Naive thymus-derived CD8-positive, alpha-beta T cell (primary cell): ENCODE measurements around the gene FHL1. TPM values are rescaled to one million over a fixed set of nuclear protein-coding genes. Genes with fewer than 3 reads are reported as not detected.
"Not testable (repeated sequence)": the region's sequence is repeated elsewhere in the genome, so short reads cannot be mapped to it uniquely, and the experiment has no call there.

Source experiments
- ATAC-seq, 2 donors: fragments of 150-1000 bp; cut with Tn5 transposase in 1 of 2; sonication (Bioruptor Pico), chemical (Tn5 transposase) in 1 of 2; 1 replicate in 1 of 2; 2 replicates in 1 of 2; pipeline ENCODE4 v1.10.0; 2021; ENCODE audit warnings: mild to moderate bottlenecking in 2 of 2, moderate library complexity in 2 of 2
- POLR2A ChIA-PET: fragments of 350-600 bp; sonication (Branson Sonifier 250); formaldehyde crosslinking; loops from one replicate; lab custom pipeline; 2021; ENCODE audit warnings: antibody characterized with exemption; lab: Charles Lee
- DNase-seq, 10 donors: peaks; one replicate each; pipeline versions ENCODE4 v3.0.0 to v3.0.0-alpha.2; 2020 to 2022
- H3K27ac Mint-ChIP-seq, 10 donors: one replicate each; pipeline ENCODE4 v1.8.0; 2020 to 2022; ENCODE audit warnings: mild to moderate bottlenecking in 10 of 10, mixed read lengths in 10 of 10, moderate library complexity in 4 of 10, inconsistent platforms in 1 of 10
- H3K27me3 Mint-ChIP-seq, 5 donors: one replicate each; pipeline ENCODE4 v1.8.0; 2021 to 2022; ENCODE audit warnings: mixed read lengths in 5 of 5
- H3K36me3 Mint-ChIP-seq, 3 donors: one replicate each; pipeline ENCODE4 v1.8.0; 2020 to 2022; ENCODE audit warnings: mixed read lengths in 3 of 3, mild to moderate bottlenecking in 2 of 3, inconsistent platforms in 1 of 3
- H3K4me1 Mint-ChIP-seq, 4 donors: one replicate each; pipeline ENCODE4 v1.8.0; 2021 to 2022; ENCODE audit warnings: mixed read lengths in 4 of 4
- H3K4me3 Mint-ChIP-seq, 10 donors: one replicate each; pipeline ENCODE4 v1.8.0; 2020 to 2022; ENCODE audit warnings: mild to moderate bottlenecking in 10 of 10, mixed read lengths in 10 of 10, moderate library complexity in 6 of 10, inconsistent platforms in 1 of 10
- H3K9me3 Mint-ChIP-seq, 9 donors: one replicate each; pipeline ENCODE4 v1.8.0; 2020 to 2022; ENCODE audit warnings: mixed read lengths in 9 of 9, mild to moderate bottlenecking in 3 of 9, inconsistent platforms in 1 of 9, moderate library complexity in 1 of 9
- polyA plus RNA-seq, 3 donors: library from polyadenylated mRNA; unstranded; fragments of 300-500 nt; fragmentation: Illumina TruSeq; gene quantifications; one replicate each; pipeline ENCODE4 v1.2.3, GENCODE V29; 2021
- total RNA-seq, 8 experiments: library from RNA in 2 of 8; stranded (reverse) in 2 of 8; gene quantifications; one replicate each; pipeline ENCODE4 v1.2.3 and lab custom pipeline; 2021 to 2026

The FHL1 gene
- total and polyA plus RNA-seq, 5 experiments from 2014 or later = 10.8 to 16.6 (median 14.9) TPM

DNA sequence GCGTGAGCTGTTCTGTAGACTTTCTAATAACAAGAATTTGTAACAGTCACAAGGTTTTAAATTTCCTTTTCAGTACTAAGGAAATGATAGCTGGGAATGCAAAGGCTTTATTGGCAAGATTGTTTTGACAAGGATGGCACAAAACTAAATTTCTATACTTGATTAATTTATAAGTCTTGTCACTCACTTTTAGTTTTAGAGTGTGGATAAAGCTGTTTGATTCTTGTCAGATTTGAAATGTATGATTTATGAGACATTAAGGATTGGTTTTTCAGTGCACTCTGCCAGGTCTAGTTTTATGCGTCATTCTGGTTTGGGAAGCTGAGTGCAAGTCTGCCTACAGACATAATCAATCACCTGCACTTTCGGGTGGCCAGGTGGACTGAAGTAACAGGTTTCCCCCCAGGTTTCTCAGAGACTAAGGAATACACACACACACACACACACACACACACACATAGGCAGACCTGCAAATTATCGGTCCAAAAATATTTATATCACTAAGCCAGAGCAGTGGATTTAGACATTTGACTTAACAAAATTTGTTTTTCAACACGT is 9.3 kb downstream of the FHL1 start:
- H3K36me3 Mint-ChIP-seq = no peaks in the 10 kb centered on the region
- peaks cover 0 to 11% (median 1%) of the 10 kb centered on the region in 4 donors for H3K4me1 Mint-ChIP-seq
- POLR2A ChIA-PET = no interaction called here
- ATAC-seq (no peak), DNase-seq (no peak)
- no peak overlapping the region for H3K4me3 Mint-ChIP-seq
- no peak overlapping the region for H3K27ac Mint-ChIP-seq
- no peaks in the 10 kb centered on the region for H3K27me3 Mint-ChIP-seq
- no peaks in the 10 kb centered on the region for H3K9me3 Mint-ChIP-seq

DNA sequence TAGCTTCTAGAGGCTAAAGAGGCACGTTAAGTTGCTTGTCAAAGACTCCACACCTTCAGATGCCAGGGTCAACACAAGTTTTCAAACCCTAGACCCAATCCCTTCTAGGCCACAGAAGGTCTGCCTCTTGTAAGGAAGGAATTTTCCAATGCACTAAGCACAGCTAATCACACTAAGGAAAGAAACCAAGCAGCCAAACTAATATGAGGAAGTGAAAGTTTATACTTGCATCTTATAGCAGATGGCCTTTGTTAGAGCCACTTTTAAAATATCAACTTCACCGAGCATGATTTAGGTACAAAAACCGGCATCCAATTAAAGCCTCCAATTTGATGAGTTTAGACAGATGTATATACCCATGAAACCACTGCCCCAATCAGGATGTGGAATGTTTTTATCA is 9.9 kb downstream of the FHL1 start:
- DNase-seq = no peak
- Mint-ChIP-seq H3K9me3 (no peaks in the 10 kb centered on the region), H3K4me1 (peaks cover 0 to 11% (median 1%) of the 10 kb centered on the region in 4 donors), H3K4me3 (no peak overlapping the region), H3K36me3 (no peaks in the 10 kb centered on the region), H3K27ac (peak overlapping the region in 1 of 10 donors; percentile 10), H3K27me3 (no peaks in the 10 kb centered on the region)
- ATAC-seq = no peak
- POLR2A ChIA-PET = no interaction called here

DNA sequence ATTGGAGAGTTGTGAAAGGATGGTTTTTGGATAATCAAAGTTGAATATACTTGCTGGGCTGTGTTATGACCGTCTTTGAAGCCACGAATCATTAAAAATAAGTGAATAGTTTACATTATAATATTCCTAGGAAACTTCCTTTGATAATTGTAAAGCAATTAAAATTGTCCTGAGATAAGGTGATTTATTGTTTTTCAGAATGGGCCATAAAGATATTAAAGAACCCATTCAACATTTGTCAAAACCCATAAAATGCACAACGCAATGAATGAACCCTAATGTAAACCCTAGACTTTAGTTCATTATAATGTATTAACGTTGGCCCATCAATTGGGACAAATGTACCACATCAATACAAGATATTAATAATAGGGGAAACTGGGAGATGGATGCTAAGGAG is 11.4 kb downstream of the FHL1 start:
- H3K36me3 Mint-ChIP-seq = no peaks in the 10 kb centered on the region

DNA sequence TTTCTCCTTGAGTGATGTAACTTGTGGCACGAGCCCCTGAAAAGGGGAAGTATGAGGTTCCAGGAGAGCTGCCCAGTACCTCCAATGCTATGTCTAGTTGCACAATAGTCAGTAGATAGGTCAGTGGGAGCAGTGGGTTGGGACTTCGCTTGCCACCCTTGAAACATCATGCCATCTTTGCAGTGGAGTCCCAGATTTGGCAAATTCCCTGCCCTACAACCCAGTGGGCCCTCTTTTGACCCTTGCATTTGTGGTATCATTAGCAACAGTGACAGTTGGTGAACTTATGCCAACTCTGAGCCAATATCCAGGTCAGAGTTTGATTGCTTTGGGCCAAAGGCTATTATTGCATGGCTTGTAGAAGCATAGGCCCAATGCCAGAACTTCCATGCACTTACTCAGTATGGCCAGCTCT is 12.3 kb downstream of the FHL1 start:
- H3K36me3 Mint-ChIP-seq = no peaks in the 10 kb centered on the region
- no peaks in the 10 kb centered on the region for H3K9me3 Mint-ChIP-seq
- POLR2A ChIA-PET = interaction anchor here (0.7 kb wide), 1 partner anchor 131 kb away, joined by 4 read pairs; no protein-coding TSS in a partner anchor
- ATAC-seq (no peak), DNase-seq (no peak)
- no peak overlapping the region for H3K27ac Mint-ChIP-seq
- no peaks in the 10 kb centered on the region for H3K27me3 Mint-ChIP-seq
- peaks cover 0 to 11% (median 1%) of the 10 kb centered on the region in 4 donors for H3K4me1 Mint-ChIP-seq
- no peak overlapping the region for H3K4me3 Mint-ChIP-seq

More for the DNA sequence above, 11.4 kb downstream of the FHL1 start:
- Mint-ChIP-seq H3K4me3 (no peak overlapping the region), H3K9me3 (no peaks in the 10 kb centered on the region), H3K27ac (no peak overlapping the region), H3K4me1 (peaks cover 0 to 11% (median 1%) of the 10 kb centered on the region in 4 donors), H3K27me3 (no peaks in the 10 kb centered on the region)
- POLR2A ChIA-PET = interaction anchor here (0.7 kb wide), 1 partner anchor 130 kb away, joined by 4 read pairs; no protein-coding TSS in a partner anchor
- no peak for DNase-seq
- no peak for ATAC-seq

DNA sequence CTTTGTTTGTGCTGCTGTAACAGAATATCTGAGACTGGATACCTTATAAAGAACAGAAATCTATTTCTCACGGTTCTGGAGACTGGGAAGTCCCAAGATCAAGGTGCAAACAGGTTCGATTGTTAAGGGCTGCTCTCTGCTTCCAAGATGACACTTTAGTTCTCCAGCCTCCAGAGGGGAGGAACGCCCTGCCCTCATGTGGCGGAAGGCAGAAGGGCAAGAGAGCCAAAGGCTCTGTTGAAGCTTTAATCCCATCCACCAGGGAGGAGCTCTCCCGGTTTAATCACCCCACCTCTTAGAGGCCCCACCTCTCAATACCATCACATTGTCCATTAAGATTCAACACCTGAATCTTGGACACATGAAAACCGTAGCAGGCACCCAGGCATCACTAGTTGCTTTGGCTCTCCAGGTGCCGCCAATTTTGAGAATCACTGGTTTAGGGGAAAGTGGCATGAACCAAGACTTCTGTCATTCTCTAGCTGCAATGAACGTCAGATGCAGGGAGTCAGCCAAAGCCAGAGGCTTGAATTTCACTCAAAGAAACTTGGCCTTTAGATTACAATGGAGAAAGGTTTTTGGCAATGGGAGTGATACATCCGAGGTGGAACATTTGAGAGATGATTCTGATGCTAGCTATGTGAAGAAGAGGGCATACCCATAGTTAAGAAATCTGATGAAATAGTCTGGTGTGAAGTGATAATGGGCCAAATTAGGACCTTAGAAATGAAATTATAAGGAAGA is 15.7 kb downstream of the FHL1 start:
- Mint-ChIP-seq H3K4me3 (no peak overlapping the region), H3K27ac (no peak overlapping the region), H3K36me3 (no peaks in the 10 kb centered on the region), H3K4me1 (peaks cover 0 to 2% (median 0%) of the 10 kb centered on the region in 4 donors), H3K9me3 (no peaks in the 10 kb centered on the region), H3K27me3 (no peaks in the 10 kb centered on the region)
- peak; percentile 59 to 75 for ATAC-seq
- POLR2A ChIA-PET = interaction anchor here (0.5 kb wide), 1 partner anchor 110 kb away, joined by 3 read pairs; no protein-coding TSS in a partner anchor
- peak in 9 of 10 donors; percentile 6 to 63 (median 32) for DNase-seq

DNA sequence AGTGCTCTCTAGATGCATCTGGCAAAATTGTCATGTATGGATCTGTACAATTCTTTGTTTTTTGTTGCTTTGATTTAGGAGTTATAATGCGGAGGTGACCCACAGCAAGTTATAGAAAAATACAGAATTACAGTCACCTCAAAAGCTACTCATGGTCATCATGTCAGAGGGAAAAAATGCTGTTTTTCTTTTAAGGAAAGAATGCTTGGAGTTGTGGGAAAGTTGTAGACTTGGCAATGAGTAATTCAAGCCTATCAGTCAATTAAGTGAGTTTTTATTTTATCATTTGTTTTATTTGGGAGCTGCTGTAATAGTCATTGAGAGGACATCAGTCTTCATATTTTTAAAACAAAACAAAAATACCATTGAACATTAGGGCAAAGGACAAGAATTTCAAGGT is 16.4 kb downstream of the FHL1 start:
- ATAC-seq (no peak), DNase-seq (no peak)
- Mint-ChIP-seq H3K27me3 (no peaks in the 10 kb centered on the region), H3K9me3 (no peaks in the 10 kb centered on the region), H3K27ac (no peak overlapping the region), H3K4me1 (no peaks in the 10 kb centered on the region), H3K36me3 (no peaks in the 10 kb centered on the region), H3K4me3 (no peak overlapping the region)
- POLR2A ChIA-PET = no interaction called here

DNA sequence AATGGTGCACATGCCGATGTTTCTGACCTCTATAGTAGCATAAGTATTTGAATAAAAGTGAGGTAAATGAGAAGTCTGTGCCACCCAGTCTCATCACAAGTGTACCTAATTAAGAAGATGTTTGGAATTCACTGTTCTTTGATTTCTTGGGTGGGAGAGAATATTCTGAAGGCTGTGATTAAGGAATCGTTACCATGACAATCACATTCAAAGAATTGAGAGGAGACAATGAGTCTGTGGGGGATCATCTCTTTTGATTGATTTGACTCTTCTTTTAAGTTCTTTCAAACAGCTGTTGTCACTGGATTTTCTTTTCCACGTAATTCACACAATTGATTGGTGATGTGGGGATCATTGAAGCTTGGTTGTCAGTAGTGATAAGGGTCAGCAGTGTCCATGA is 18.1 kb downstream of the FHL1 start:
- Mint-ChIP-seq H3K36me3 (no peaks in the 10 kb centered on the region), H3K9me3 (no peaks in the 10 kb centered on the region), H3K4me3 (no peak overlapping the region), H3K27me3 (no peaks in the 10 kb centered on the region), H3K4me1 (no peaks in the 10 kb centered on the region), H3K27ac (no peak overlapping the region)
- no peak for ATAC-seq
- DNase-seq = no peak
- POLR2A ChIA-PET = no interaction called here

DNA sequence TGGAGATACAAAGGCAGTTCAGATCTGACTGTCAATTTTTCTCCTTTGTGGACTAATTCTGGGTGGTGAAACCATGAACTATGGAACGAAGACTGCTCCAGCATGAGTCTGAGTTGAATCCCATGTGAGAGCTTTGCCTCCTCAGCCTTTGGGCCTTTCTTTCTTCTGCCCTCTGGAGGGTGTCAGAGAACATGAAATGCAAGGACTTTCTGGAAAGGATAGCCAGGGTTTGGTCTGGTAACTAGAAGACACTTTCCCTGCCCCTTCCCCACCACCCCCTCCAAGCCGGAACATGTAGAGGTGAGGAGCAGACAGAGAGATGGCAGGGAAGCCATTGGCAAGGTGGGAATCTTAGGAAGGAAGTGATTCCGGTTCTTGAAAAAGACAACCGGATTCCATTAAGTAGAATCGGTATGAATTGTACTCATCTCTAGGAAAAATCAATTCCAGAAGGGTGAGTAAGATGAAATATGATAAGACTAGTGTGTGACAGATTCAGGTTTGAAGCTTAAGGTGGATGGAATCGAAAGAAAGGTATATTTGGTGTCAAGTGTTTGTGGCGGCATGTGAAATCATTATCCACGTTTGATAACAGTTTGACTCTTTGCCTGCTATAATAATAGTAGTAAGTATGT is 19.0 kb downstream of the FHL1 start:
- ATAC-seq (no peak), DNase-seq (no peak)
- Mint-ChIP-seq H3K27ac (no peak overlapping the region), H3K9me3 (no peaks in the 10 kb centered on the region), H3K4me1 (no peaks in the 10 kb centered on the region), H3K27me3 (no peaks in the 10 kb centered on the region), H3K36me3 (peaks cover 0 to 2% (median 0%) of the 10 kb centered on the region in 3 donors), H3K4me3 (no peak overlapping the region)
- POLR2A ChIA-PET = no interaction called here

DNA sequence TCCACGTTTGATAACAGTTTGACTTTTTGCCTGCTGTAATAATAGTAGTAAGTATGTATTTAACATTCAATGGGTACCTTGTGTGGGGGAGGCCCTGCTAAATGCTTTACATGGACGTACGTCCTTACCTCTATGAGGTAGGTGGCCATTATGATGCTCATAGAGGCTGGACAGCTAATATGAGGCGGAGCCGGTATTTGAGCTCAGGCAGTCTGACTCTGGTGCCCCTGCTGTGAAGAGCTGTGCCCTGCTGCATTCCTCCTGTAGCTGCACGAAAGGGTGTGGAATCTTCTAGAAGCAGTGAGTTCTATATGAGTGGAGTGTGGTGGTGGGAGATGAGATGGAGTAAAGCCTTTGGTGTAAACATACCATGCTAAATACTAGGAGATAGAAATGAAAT is 20.7 kb downstream of the FHL1 start:
- H3K4me3 Mint-ChIP-seq, H3K27ac Mint-ChIP-seq, H3K4me1 Mint-ChIP-seq, H3K27me3 Mint-ChIP-seq, POLR2A ChIA-PET, DNase-seq, H3K36me3 Mint-ChIP-seq, H3K9me3 Mint-ChIP-seq, ATAC-seq: not testable (repeated sequence)

DNA sequence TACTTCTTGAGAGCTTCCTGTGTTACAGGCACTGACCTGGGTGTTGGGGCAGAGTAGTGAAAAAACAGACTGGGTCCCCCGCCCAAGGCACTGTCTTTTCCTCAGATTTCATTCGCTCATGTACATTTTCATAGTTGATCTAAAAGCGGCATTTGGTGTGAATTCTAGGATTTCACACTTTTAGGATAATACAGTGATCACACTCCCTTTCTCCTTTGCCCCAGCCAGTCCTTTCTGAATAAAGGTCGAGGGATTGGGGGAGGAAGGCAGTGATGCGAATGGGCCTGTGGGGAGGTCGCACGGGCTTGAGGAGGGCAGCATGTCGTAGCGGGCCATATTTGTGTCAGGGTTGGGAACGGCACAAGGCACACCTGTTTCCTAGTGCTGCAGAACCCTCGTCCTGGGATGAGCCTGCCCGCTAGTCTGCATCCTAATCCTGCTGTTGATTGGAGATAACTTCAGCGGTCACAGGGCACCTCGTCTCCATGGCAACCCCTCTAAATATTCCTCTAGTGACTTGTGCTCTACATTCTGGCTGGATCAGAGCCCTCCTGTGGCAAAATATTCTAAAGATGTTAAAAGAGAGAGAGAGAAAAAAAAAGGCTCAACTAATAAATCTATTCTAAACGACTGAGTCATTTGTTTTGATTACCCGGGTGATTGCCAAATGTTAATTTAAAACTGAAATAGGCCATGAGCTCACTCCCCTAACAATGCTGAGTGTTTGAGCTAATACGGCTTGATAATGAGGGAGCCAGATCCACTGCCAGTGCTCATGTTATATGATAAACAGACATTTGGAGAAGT is 21.8 kb downstream of the FHL1 start:
- POLR2A ChIA-PET = no interaction called here
- ATAC-seq (no peak), DNase-seq (no peak)
- Mint-ChIP-seq H3K27ac (no peak overlapping the region), H3K4me3 (no peak overlapping the region), H3K4me1 (no peaks in the 10 kb centered on the region), H3K36me3 (peaks cover 0 to 2% (median 0%) of the 10 kb centered on the region in 3 donors), H3K9me3 (no peaks in the 10 kb centered on the region), H3K27me3 (no peaks in the 10 kb centered on the region)

DNA sequence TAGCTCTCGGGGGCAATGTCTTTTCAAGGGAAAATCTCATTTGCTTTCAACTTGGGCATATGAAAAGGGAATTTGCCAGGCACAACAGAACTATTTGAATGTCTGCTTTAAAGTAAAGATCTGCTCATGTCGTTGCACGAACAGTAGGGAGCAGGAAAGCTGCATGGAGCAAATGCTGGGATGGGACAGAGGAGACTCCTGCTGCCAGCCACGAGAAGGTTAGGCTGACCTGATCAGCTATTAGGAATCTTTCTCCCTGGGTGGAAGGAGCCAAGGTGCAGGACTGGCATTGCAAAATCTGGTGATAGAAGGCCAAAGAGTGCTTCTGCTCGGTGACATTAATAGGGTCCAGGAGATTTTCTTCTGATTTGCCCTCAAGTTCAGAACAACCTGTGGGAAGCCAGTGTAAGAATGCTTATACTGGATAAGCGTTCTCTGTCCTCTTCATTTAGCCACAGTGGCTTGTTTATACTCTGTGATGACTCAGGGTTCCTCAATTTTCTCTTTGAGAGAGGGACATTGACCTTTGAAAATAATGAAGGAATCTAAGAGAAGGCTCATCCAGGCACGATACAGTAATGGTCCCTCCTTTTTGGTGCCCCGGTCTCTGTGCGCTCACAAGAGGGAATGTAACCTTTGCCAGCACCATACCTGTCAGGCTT is 22.9 kb downstream of the FHL1 start:
- ATAC-seq (no peak), DNase-seq (no peak)
- Mint-ChIP-seq H3K4me3 (no peak overlapping the region), H3K4me1 (no peaks in the 10 kb centered on the region), H3K36me3 (peaks cover 0 to 2% (median 0%) of the 10 kb centered on the region in 3 donors), H3K27me3 (no peaks in the 10 kb centered on the region), H3K9me3 (no peaks in the 10 kb centered on the region), H3K27ac (peak overlapping the region in 1 of 10 donors; percentile 34)
- POLR2A ChIA-PET = no interaction called here

DNA sequence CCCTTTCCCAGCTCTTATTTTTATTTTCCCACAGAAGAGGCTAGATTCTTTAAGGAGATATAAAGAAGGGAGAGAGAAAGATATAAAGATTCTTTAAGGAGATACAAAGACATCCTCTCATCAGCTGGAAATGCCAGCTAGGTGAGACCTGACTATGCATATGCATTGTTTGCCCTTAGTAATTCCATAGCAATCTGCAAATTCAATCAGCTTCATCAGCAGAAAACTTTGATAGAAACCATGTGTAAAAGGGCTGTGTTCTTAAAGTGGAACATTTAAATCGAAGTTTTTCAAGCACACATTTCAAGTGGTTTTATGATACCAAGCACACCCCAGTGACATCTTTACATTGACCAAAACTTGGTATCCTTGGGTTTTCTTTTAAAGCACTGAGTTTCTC is 24.1 kb downstream of the FHL1 start:
- POLR2A ChIA-PET = no interaction called here
- H3K9me3 Mint-ChIP-seq = no peaks in the 10 kb centered on the region
- peaks cover 0 to 2% (median 0%) of the 10 kb centered on the region in 3 donors for H3K36me3 Mint-ChIP-seq
- no peaks in the 10 kb centered on the region for H3K4me1 Mint-ChIP-seq
- H3K27me3 Mint-ChIP-seq = no peaks in the 10 kb centered on the region
- no peak for DNase-seq
- H3K27ac Mint-ChIP-seq = no peak overlapping the region
- H3K4me3 Mint-ChIP-seq = no peak overlapping the region
- ATAC-seq = no peak
